ENCODE measurements around the gene FBXO27. TPM values are rescaled to one million over a fixed set of nuclear protein-coding genes. Genes with fewer than 3 reads are reported as not detected.

The FBXO27 gene
- total RNA-seq: 1.2 and 1.6 TPM in 2 replicates

GRCh38 chr19:39032063-39032918 is at the start of gene FBXO27:
Gene FBXO27 (minus strand): TSS chr19:39032549. CDS start chr19:39032227, 322 bp downstream.

GRCh38 chr19:38975214-38975860 is 57.0 kb downstream of the FBXO27 start, which contains the start of gene FBXO17:
Gene FBXO17 (minus strand): TSS chr19:38975742. CDS start chr19:38950319, 25,423 bp downstream.

Other genes starting within 250 kb of the FBXO27 start
- not detected in 2 replicates for gene LGALS7B, start 243.3 kb downstream of the FBXO27 start, total RNA-seq
- gene LGALS4, start 219.6 kb downstream of the FBXO27 start, total RNA-seq: not detected in 2 replicates
- 24.4 and 36.3 TPM in 2 replicates for gene ECH1, start 200.8 kb downstream of the FBXO27 start, total RNA-seq
- 307 and 342 TPM in 2 replicates for gene HNRNPL, start 182.6 kb downstream of the FBXO27 start, total RNA-seq
- 7.5 and 8.1 TPM in 2 replicates for gene RINL, start 154.3 kb downstream of the FBXO27 start, total RNA-seq
- 58.1 and 64.9 TPM in 2 replicates for gene SIRT2, start 132.9 kb downstream of the FBXO27 start, total RNA-seq
- gene NFKBIB, start 132.6 kb downstream of the FBXO27 start, total RNA-seq: 10.0 and 14.9 TPM in 2 replicates
- not detected in 2 replicates for gene CCER2, start 120.4 kb downstream of the FBXO27 start, total RNA-seq
- 14.6 and 15.9 TPM in 2 replicates for gene SARS2, start 101.8 kb downstream of the FBXO27 start, total RNA-seq
- 43.2 and 61.1 TPM in 2 replicates for gene MRPS12, start 101.6 kb downstream of the FBXO27 start, total RNA-seq
- 19.3 and 21.8 TPM in 2 replicates for gene FBXO17, start 56.8 kb downstream of the FBXO27 start, total RNA-seq
- under 0.01 TPM in 1 of 2 replicates, not detected in the other for gene ACP7, start 51.8 kb upstream of the FBXO27 start, total RNA-seq
- gene PAK4, start 93.2 kb upstream of the FBXO27 start, total RNA-seq: 6.8 TPM in 2 replicates
- not detected in 2 replicates for gene NCCRP1, start 164.4 kb upstream of the FBXO27 start, total RNA-seq
- gene SYCN, start 171.7 kb upstream of the FBXO27 start, total RNA-seq: not detected in 2 replicates
- not detected in 2 replicates for gene IFNL3, start 212.5 kb upstream of the FBXO27 start, total RNA-seq
- 0.30 TPM in 1 of 2 replicates, not detected in the other for gene IFNL4, start 216.3 kb upstream of the FBXO27 start, total RNA-seq
- not detected in 2 replicates for gene IFNL2, start 235.8 kb upstream of the FBXO27 start, total RNA-seq